HK-2 (cell line): Measurements from ENCODE around the gene DIS3L2.
"Not testable (repeated sequence)": the region's sequence is repeated elsewhere in the genome, so short reads cannot be mapped to it uniquely, and the experiment has no call there.

Experiments
- DNase-seq: peaks from one replicate; pipeline ENCODE4 v3.0.0-alpha.2; 2018; ENCODE audit not compliant: unreplicated experiment

The DIS3L2 gene

GRCh38 chr2:232348936-232349335 is 387.4 kb downstream of the DIS3L2 start:
- DNase-seq = no peak

DNA sequence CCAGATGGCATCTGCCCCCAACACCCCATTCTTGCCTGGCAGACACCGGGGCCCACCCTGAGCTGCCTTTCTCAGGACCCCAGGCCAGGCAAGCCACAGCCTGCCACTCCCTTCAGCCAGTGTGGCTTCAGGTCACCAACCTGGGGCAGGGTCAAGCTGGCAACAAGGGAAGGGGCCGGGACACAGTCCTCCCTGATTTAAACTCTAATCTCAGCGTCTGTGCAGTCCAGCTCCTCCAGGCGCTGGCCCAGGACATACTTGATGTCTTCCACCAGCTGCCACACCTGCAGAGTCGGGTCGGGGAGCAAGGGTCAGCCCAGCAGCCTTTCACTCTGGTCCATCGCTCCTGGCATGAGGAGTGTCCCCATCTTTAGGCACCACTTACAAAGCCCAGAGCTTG is 388.0 kb downstream of the DIS3L2 start:
- no peak for DNase-seq

DNA sequence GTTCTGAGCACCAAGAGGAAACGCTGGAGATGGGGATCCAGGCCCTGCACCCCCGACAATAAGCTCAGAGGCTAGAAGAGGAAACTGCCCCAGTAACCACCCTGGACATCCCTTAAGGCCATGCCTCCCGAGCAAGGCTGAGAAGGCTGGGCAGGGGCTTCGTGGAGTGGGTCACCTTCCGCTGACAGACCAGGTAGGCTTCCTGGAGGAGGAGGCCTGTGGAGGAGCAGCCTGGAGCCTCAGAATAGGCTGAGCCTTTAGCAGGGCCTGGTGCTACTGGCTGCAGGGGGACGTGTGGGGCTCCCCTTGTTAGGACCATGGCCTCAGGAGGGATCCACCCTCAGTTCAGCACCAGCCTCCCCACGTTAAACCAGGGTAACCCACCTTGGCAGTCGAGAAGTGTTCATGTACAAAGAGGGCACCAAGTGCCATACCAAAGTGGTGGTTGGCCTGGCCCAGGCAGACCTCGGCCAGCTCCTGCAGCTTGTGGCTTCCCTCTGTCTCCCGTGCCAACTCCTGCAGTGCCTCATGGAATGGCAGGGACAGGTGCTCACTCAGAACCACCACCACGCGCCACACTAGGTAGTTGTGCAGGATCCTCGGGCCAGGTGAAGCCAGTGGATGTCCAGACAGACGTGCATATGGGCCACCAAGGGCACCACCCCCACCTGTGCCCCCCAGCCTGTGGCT is 388.6 kb downstream of the DIS3L2 start:
- DNase-seq = no peak

- DNase-seq = no peak
Observed at GRCh38 chr2:232350804-232351685, 389.5 kb downstream of the DIS3L2 start.

GRCh38 chr2:232351686-232352510 is 390.4 kb downstream of the DIS3L2 start:
- DNase-seq = no peak

- no peak for DNase-seq
Observed at GRCh38 chr2:232352511-232353091, 391.1 kb downstream of the DIS3L2 start.

- DNase-seq = no peak
Observed at GRCh38 chr2:232353096-232353495, 391.6 kb downstream of the DIS3L2 start.

DNA sequence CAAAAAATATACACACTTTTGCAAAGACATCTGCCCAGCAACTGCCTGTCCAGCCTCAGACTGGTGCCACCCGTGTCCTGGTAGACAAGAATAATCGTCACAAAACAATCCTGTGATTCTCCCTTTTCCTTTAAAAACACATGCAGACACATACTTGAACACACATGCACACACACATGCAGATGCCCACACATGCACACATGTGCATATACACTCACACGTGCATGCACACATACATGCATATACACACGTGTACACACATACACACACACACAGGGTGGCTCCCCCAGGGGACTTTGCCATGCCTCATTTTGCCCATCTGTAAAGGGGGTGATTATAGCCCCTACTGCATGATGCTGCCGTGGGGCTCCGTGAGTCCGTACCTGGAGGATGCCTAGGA is 392.1 kb downstream of the DIS3L2 start:
- DNase-seq = no peak

GRCh38 chr2:232354069-232354468 is 392.6 kb downstream of the DIS3L2 start:
- DNase-seq = no peak

- DNase-seq = no peak
Observed at GRCh38 chr2:232361646-232362045, 400.1 kb downstream of the DIS3L2 start.

GRCh38 chr2:232362174-232362900 is 400.8 kb downstream of the DIS3L2 start:
- no peak for DNase-seq

DNA sequence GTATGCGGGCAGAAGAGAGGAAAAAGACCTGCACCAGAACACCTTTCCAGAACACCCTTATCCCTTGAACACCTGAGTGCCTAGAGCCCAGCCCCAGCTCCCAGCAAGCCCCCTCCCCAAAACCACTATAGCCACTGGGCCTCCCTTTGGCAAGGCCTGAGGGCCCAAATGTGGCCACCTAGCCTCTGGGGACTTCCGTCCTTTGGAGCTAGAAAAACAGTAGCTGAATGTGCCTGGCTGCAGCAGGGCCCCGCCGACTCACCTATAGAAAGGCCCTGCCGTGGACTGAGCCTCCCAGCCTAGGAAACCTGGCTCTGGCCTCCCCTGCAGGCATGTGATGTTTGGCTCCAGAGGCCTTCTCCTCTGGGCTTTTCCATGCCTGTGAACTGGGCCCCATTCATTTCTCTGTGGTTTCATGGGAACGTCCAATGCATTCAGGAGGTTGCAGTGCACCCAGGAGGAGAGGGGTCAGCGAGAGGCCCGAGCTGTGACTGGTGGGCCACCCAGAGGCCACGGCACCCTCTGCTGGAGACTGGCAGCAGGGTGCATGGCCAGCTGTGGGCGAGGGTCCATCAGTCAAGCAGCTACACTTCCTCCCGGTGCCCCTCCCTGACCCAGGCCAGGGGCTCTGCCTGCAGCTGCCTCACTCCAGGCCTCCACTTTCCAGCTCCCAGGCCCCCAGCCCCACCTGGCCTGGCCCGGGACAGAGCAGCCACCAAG is 401.7 kb downstream of the DIS3L2 start:
- not testable (repeated sequence) for DNase-seq

GRCh38 chr2:232363784-232364615 is 402.5 kb downstream of the DIS3L2 start:
- DNase-seq = no peak

DNA sequence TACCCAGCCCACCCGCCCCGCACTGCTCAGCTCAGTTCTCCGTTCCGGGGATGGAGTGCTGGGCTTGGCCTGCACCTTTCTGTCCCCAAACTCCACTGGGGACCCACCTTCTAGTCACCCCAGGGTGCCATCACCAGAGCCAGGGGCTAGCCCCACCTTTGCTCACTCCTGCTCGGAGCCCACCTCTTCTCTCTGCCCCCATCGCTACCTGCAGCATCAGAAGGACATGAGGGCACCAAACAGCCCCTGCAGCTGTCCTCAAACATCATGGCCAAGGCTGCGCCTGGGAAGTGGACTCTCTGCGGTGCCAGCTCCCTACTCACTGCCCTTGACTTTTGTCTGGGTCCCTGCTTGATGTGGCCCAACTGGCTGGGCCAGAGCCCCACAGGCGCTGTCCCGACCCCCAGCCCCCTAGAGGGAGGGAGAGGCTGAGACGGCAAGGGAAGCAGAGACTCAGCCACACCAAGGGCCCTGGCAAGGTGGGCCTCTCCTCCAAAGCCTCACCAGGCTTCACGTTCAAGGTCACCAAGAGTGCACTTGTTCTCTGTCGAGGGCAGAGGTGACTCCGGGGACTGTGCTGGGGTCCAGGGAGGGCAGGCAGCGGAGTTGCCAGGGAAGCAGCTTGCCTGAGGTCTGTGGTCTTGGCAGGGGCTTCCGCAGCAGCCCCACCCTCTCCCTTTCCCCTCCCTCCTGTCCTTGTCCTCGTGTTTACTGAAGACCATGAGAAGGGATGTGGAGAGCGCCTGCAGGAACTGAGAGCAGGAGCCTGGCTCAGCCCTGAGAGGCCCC is 403.5 kb downstream of the DIS3L2 start:
- not testable (repeated sequence) for DNase-seq

DNA sequence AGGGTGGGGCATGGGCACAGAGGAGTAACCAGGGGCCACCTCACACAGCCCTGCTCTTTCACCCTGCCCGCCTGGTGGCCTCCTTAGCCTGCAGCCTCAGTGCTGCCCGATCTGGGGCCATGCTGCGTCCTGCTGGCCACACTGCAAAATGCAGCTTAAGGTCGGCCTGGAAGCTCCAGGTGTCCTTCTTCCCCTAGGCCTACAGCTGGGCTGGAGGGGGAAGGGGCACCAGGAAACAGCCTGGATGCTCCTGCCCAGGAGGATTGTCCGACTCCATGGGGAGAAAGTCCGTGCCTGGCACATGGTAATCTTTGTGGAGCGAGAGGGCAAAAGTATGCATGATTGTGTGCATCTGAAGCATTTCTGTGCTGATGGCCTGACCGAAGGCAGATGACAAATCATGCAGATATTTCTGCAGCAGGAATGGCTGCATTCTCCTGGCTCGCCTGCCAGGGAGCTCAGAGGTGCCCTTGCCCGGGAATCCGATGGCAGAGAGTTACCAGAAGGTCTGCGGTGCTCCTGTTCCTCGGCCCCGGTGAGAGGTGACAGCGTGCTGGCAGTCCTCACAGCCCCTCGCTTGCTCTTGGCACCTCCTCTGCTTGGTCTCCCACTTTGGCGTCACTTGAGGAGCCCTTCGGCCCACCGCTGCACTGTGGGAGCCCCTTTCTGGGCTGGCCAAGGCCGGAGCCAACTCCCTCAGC is 404.3 kb downstream of the DIS3L2 start:
- DNase-seq = peak; percentile 53

GRCh38 chr2:232366461-232366860 is 404.9 kb downstream of the DIS3L2 start:
- DNase-seq = not testable (repeated sequence)

DNA sequence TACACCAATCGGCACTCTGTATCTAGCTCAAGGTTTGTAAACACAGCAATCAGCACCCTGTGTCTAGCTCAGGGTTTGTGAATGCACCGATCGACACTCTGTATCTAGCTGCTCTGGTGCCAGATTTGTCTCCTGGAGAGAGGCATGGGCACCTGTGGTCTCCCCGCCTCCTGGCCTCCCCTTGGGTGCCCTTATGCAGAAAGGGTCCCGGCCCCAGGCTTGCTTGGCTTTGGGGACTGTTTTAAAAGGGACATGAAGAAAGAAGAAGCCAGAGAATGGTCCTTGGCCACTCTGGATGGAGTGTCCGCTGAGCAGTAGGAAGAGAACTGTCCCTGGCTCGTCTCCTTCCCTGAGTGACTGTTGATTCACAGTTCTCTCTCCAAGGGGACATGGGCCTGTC is 405.5 kb downstream of the DIS3L2 start:
- no peak for DNase-seq

DNA sequence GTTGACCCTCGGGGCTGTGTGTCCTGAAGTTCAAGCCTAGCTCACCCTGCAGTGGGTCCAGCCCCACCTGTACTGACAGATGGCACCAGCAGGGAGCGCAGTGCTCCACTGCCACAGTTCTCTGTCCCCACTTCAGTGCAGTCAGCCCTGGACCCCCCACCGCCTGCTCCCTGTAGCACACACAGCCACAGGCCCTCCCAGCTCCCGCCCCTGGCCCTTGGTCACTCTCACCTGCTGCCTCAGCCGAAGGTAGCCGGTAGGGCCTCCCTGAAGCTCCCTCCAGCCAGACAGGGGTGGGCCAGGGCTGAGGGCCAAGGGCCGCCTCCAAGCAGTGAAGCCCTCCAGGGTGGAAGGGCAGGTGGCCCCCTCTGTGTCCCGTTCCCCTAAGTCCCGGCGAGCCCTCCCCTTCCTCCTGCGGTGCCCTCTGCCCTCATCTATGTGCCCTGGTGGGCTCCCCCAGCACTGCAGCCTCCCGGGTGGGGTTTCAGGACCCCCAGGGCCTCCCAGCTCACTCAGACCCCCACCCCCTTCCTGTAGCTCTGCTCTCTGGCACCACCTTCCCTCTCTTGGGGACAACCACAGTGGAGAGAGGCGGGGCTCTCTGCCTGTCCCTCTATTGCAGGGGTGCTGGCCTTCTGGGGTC is 406.2 kb downstream of the DIS3L2 start:
- DNase-seq = no peak
